Stimulated activated CD4-positive, alpha-beta T cell treated with anti-CD3 and anti-CD28 coated beads, Interleukin-12 subunit alpha, Interleukin-12 subunit beta, amount 100 ng/mL, for 4 hours (primary cell): ENCODE measurements around the gene ATP8B4.

ENCODE experiments used
- DNase-seq: peaks from one replicate; pipeline ENCODE4 v3.0.0-alpha.2; 2020

Gene ATP8B4

GRCh38 chr15:50059883-50060282 lies 59.1 kb downstream of the ATP8B4 start:
- no peak for DNase-seq

DNA sequence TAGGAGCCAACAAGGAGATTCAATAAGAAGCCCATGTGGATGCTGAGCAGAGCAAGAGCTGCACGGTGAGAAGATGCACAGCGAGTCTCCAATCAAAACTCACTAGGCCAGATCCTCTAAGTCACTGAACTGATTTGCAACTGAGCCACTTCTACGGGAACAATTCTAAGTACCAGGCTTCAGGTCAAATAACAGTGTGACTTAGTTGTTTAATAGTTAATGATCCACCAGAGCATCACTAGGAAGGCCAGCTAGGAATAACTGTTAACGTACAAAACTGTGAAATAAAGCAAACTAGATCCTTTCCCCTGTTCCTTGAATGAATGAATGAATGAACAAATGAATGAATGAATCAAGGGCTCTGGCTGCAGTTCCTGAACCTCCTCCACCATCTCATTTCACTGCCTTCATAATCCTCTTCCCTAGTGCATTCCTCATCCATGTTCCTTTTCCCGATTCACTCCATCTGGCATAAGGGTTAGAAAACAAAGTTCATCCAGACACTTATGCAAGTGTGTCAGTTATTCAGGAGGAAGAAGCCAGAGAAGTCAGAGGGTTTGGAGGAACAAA lies 59.7 kb downstream of the ATP8B4 start:
- no peak for DNase-seq

- no peak for DNase-seq
Measured at GRCh38 chr15:50057905-50058639, 61.0 kb downstream of the ATP8B4 start.

DNA sequence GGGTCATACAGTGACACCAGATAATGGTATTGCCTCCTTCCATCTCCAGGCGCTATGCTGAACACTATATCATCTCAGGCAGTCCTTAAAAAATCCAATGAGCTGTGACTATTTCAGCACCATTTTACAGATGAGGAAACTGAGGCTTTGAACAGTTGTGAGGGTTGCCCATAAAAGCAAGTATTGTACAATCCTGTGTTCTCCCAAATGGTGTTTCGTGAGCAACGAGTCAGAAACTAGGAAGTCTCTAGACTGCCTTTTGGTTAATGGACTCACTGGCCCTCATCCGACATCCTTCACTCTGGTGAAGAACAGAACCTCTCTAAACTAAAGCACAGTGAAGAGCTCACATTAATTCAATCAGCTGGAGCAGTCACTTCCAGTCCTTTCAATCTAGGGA lies 61.8 kb downstream of the ATP8B4 start:
- no peak for DNase-seq

- no peak for DNase-seq
Measured at GRCh38 chr15:50055750-50056157, 63.3 kb downstream of the ATP8B4 start.

- DNase-seq, result no peak
Measured at GRCh38 chr15:50055332-50055731, 63.7 kb downstream of the ATP8B4 start.

GRCh38 chr15:50053055-50053856 lies 65.8 kb downstream of the ATP8B4 start:
- no peak for DNase-seq

- DNase-seq, result no peak
Measured at GRCh38 chr15:50051811-50052419, 67.1 kb downstream of the ATP8B4 start.

DNA sequence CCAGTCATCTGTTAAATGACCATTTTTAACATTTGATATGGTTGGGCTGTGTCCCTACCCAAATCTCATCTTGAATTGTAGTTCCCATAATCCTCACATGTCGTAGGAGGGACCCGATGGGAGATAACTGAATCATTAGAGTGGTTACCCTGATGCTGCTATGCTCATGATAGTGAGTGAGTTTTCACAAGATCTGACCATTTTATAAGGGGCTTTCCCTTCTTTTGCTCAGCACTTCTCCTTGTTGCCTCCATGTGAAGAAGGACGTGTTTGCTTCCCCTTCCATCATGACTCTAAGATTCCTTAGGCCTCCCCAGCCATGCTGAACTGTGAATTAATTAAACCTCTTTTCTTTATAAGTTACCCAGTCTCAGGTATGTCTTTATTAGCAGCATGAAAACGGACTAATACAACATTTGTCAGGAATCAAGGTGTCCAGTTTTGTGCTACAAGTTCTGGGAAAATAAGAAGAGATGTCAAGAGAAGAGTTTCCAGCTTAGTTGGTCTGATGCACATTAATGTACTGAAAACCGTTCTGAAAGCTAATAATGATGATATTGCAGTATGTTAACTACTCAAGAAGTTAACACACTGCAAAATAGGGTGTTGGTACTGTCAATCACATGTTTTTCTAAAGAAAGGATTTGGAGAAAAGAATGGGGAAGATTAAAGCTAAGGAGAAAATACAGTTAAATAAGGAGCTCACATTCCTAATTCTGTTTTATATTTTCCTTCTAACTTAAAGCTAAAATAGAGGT lies 67.9 kb downstream of the ATP8B4 start:
- DNase-seq, result no peak

GRCh38 chr15:50049871-50050270 lies 69.2 kb downstream of the ATP8B4 start:
- no peak for DNase-seq

GRCh38 chr15:50046867-50047266 lies 72.2 kb downstream of the ATP8B4 start:
- DNase-seq, result no peak

DNA sequence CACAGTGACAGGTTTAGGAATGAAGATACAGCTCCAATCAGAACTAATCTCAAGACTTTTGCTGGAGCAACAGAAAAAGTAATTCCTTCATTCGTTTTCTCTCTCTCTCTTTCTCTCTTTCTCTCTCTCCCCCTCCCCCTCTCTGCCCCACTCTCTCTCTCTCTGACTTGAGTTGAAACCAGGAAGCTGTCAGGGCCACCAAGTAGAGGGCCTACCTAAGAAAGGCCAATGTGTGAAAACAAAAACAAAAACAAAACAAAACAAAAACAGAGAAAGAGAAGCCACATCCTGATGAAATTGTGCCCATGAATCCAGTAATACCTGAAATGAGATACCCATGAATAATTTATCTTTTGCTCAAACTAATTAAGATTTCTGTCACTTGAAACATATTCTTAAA lies 72.9 kb downstream of the ATP8B4 start:
- no peak for DNase-seq

GRCh38 chr15:50044904-50045303 lies 74.1 kb downstream of the ATP8B4 start:
- no peak for DNase-seq

DNA sequence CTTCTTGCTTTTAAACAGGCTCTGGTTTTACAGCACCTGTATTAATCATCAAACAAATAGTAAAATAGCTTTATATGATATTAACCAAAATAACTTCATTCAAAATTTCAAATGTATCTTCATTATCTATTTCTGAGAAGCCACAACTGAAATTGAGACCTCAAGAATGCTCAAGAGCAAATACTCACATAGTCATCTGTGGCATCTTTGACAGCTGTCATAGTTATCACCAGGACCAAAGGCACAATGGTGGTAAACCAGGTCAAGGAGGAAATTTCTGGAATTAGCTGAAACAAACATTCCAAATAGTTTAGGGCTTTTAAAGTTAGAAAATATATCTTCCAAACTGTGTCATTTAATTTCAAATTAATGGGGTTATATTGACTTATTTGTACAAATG lies 74.6 kb downstream of the ATP8B4 start:
- no peak for DNase-seq

DNA sequence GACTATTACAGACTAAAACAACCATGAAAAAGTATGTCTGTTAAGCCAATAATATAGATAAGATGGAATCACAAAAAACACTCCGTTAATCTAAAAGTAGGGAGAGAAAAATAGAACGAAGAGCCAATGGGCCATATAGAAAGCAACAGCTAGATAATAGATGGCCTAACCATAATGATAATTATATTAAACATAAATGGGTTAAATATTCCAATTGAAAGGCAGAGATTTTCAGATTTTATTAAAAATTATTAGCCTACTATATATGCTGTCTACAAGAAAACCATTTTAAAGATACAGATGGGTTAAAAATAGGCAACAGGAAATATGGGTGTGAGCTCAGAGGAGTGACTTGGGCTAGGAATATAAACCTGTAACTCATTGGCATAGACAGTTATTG lies 76.3 kb downstream of the ATP8B4 start:
- DNase-seq, result no peak

DNA sequence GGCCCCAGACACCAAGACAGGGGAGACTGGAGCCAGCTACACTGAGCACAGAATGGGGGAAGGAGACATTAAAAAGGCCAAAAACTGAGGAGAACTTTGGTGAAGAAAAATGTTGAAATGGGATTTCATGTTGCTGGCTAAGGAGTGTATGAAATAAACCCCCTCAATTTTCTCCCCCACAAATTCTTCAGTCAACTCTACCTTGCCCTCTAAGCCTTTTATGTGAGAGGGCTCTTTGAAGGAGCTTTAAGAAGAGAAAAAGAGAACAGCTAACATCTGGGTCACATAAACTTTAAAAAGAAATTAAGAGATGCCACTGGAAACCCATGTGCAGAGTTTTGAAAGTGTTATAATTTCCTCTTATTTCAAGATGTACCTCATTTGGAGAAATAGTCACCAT lies 88.6 kb downstream of the ATP8B4 start:
- DNase-seq, result no peak

- DNase-seq, result no peak
Measured at GRCh38 chr15:50028326-50028725, 90.7 kb downstream of the ATP8B4 start.

GRCh38 chr15:50024281-50024680 lies 94.8 kb downstream of the ATP8B4 start:
- no peak for DNase-seq

GRCh38 chr15:50018491-50018890 lies 100.5 kb downstream of the ATP8B4 start:
- no peak for DNase-seq

DNA sequence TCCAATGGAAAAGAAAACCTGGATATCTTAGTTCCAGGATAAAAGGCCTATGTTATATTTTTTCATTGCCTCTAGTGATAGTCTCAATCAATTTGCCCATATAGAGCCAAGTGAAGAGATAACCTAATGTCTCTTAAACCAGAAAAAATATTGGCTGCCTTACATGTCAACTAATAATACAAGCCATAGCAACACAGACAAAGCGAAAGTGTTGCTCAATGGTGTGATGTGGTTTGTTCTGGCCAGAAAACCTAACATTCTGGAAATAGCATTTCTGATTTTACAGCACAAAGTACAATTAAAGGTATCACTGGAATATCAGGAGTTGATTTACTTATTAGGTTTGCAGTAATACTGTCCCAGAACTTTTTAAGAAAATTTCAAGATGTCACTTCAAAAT lies 101.5 kb downstream of the ATP8B4 start:
- no peak for DNase-seq

DNA sequence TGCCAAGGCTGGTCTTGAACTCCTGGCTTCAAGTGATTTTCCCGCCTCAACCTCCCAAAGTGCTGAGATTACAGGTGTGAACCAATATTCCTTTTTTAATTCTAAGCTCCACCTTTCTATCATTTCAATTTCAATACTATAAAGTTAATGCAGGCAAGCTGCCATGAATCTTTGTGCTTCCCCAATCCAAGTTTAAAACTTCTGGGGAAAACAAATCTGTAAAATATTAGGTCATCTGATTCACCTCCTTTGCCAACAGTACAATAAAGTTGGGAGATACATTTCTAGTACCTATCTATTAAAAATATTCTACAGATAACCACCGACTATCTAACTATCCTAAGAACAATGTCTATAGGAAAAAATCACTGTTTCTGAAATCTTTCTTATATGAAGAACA lies 102.1 kb downstream of the ATP8B4 start:
- DNase-seq, result no peak

- no peak for DNase-seq
Measured at GRCh38 chr15:50012790-50013189, 106.2 kb downstream of the ATP8B4 start.

GRCh38 chr15:50009634-50010033 lies 109.4 kb downstream of the ATP8B4 start:
- DNase-seq, result no peak
